ENCODE measurements around the gene ADAM19.

- TF ChIP-seq CTCF (IDR thresholded peaks at IDR 0.05) = no peak
- TF ChIP-seq TAF1 (IDR thresholded peaks at IDR 0.05; ENCODE audit: borderline replicate concordance, low read depth, low read length) = no peak
- TF ChIP-seq TCF12 (IDR thresholded peaks at IDR 0.05) = no peak
- no peak for TF ChIP-seq JUND (IDR thresholded peaks at IDR 0.05)
Measured at GRCh38 chr5:157455057-157455456, 120.5 kb downstream of the ADAM19 start.

Measured in SK-N-SH (cell line).